ENCODE results near the gene TCF25.

The TCF25 gene

DNA sequence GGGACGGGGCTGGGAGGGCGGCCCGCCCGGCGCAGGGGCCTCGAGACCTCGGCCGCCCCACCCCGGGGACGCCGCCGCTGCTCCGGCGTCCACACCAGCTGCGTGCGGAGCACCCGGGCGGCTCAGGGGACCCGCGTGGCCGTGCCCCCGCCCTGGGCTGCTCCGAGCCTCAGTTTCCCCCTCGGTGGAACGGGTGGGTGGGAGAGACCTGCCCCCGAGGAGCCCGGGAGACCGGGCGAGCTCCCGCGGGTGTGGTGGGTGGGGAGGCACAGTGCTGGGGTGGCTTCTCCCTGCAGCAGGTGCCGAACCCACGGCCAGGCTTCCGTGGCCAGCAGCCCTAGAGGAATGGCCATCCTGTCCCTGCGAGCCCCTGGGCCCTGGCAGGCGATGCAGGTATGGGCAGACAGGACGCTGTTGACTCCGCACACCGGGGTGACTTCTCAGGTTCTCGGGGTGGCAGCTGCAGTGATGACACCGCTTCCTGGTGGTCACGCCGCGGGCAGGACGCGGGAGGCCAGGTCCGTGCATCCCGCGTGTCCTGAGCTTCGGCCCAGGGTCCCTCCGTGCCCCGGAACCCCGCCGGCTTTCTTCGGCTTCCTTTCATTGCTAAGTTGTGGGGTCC, 75.8 kb downstream of the TCF25 start:
- DNase-seq (ENCODE audit: low spot score): no peak

DNA sequence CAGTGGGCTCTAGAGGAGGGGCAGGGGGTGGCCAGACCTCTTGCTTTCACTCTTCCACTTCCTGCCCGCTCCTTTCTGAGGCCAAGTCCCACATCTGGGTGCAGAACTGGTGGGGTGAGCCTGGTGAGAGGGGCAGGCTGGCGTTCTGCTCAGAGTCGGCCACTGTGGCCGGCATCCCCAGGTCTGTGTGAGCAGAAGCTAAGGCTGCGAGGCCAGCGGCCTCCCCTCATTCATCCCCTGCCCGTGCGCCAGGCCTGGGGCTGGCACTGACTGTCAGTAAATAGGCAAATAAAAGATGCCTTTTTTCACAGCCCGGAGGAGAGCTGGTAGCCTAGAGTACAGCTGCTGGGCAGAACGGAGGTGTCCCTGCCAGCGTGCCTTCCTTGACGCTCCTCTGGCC, 76.4 kb downstream of the TCF25 start:
- DNase-seq (ENCODE audit: low spot score): no peak

DNA sequence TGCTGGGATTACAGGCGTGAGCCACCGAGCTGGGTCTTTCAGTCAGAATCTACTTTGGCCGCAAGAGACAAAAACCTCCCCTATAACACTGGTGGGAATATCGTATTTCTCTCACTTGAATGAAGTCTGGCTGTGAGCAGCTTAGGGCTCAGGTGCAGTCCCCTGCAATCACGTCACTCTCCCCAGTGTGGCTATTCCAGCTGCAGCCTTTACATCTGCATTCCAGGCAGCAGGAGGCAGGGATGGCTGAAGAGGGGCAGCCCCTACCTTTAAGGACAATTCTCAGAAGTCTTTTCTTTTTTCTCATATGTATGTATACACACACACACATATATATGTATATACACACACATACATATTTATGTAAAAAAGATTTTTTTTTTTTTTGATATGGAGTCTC, 78.1 kb downstream of the TCF25 start:
- DNase-seq (ENCODE audit: low spot score): no peak

DNA sequence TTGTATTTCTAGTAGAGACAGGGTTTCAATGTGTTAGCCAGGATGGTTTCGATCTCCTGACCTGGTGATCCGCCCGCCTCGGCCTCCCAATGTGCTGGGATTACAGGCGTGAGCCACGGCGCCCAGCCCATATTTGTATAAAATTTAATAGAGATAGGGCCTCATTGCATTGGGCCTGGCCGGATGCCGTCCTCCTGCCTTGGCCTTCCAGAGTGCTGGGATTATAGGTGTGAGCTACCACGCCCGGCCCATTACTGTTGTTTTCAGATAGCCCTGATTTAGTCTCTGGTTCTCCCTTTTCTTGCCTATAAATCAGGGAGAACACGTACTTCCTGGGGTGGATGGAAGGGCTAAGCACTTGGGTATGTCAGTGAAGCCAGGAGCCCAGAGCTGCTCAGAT, 78.7 kb downstream of the TCF25 start:
- no peak for DNase-seq (ENCODE audit: low spot score)

DNA sequence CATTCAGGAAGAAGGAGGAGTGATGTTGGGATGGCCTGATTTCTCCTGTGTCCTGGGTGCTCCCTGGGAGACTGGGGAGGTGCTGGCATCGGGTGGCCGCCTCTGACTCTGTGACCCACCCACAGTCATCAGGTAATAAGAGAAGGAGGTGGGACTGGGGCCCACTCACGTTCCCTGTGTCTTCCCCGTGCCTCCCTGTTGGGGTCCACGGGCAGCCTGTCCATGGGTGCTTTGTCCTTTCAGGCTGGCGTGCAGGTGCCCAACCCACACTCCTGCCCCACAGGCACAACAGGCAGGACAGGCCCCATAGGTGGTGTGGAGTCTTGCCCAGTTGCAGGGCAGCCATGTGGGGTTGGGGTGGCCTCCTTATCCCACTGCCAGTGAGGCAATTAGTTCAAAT, 79.2 kb downstream of the TCF25 start:
- DNase-seq (ENCODE audit: low spot score): no peak

DNA sequence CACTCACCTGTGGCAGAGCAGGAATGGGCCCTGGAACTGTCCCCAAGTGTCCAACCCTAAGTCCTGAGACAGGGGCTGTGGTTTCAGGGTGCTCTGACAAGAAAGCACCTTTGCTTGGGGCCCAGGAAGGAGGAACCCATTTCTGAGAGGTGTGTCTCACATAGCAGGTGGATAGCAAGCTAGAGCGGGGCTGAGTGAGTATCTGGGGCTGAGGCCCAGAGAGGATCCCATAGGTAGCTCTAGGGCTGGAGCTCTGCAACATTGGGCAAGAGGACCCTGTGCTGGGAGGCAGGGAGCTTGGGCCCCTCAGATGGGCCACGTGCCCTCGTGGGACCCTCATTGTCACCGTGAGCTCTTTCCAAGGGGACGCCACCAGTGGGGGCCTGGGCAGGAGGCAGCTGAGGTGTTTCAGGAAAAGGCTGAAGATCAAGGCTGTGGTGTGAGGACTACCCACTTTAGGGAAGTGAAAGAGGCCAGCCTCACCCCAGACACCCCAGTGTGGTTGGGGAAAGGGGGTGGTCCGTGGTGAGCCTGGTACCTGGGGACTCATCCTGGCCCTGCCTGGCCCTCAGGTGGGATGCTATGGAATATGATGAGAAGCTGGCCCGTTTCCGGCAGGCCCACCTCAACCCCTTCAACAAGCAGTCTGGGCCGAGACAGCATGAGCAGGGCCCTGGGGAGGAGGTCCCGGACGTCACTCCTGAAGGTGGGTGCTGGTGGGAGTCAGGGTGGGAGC, 80.4 kb downstream of the TCF25 start:
- DNase-seq (ENCODE audit: low spot score): no peak

DNA sequence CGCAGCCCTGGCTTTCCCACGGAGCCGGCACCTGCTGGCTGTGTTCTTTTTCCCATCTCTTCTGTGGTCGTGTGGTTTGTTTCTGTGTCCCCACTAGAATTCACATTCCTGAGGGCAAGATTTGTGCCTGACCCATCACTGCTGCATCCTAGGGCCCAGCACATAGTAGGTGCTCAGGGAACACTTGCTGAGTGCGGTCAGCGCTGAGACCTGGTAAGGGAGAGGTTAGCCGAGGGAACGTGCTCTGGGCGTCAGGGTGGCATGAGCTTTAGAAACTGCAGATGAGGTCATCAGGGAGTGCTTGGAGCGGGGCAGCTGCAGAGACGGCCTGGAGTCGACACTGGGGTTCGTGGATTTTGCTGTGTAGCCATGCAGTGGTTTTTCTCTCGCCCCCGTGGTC, 81.1 kb downstream of the TCF25 start:
- DNase-seq (ENCODE audit: low spot score): no peak

DNA sequence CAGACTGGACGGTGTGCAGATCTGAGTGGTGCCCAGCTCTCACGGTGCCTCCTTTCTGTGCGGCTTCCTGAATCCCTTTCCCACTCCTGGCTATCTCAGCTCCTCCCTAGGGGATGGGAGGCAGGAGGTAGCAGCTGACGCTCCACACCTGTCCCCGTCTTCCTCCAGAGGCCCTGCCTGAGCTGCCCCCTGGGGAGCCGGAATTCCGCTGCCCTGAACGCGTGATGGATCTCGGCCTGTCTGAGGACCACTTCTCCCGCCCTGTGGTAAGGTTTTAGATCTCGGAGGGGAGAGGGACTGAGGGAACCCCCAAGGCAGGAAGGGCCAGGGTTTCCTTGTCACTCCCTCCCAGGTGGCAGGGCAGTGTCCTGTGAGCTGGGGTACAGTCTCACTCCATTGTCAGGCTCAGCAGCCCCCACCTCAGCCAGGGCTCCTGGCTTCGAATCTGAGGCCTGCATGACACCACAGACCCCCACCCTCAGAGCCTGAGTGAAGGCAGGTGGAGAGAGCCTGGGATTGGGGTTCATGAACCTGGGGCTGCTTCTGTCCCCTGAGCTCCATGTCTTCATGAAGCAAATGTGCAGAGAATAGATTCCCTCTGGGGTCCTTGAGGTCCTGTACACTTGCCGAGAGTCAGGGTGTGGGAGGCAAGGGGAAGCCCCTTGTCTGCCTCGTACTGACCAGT, 81.8 kb downstream of the TCF25 start:
- no peak for DNase-seq (ENCODE audit: low spot score)

DNA sequence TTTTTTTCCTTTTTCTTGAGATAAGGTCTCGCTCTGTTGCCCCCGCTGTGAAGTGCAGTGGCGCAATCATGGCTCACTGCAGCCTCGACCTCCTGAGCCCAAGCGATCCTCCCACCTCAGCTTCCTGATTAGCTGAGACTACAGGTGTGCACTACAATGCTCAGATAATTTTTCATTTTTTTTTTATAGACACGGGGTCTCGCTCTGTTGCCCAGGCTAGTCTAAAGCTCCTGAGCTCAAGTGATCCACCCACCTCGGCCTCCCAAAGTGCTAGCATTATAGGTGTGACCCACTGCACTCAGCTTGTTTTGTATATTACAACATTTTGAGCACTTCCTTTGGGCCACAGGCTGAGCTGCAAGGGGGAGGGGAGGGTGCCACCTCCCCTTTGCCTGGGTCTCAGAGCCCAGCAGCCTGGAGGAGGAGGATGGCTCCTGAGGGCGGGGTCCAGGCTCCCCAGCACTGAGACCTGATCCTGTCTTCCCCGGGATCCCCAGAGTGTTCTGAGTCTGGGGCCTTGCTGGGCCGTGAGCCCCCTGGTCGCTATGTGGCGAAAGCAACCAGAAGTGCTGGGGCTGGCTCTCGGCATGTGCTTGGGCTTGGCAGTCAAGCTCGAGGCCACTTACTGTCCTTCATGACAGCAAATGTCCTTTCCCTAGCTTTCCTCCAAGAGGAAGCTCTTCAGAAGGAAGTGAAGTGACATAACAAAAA, 83.3 kb downstream of the TCF25 start:
- no peak for DNase-seq (ENCODE audit: low spot score)

DNA sequence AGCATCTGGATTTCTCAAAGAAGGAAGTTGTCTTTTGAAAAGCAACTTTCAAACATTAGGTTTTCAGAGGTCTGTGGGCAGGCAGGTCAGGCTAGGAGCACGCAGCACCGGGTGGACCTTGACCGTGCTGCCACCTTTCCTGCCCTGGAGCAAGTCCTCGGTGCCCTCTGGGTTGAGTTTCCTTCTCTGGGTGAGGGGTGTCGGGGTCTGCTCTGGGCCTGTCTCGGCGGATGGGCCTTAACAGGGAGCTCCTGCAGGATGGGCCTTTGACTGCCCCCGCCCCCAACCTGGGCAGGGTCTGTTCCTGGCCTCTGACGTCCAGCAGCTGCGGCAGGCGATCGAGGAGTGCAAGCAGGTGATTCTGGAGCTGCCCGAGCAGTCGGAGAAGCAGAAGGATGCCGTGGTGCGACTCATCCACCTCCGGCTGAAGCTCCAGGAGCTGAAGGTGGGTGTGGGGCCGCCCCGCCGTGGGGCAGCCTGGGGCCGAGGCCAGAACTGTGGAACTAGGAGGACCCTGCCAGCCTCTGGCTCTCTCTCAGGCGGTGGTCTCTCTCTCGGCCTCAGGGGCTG, 83.9 kb downstream of the TCF25 start:
- no peak for DNase-seq (ENCODE audit: low spot score)

DNA sequence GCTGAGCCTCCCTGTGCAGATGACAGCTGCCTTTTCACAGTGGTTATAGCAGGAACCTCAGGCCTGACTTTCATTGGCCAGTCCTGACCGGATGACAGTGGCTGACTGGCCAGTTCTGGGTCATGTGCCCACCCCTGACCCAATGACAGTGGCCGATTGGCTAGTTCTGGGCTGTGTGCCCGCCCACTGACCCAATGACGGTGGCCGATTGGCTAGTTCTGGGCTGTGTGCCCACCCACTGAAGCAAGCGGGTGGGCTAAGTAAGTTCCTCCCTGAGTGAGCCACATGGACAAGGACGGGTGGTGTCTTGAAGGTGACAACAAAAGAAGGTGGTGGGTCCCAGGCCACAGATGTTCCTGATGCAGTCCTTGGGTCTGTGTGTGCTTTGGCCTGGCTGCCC, 84.7 kb downstream of the TCF25 start:
- DNase-seq (ENCODE audit: low spot score): no peak

DNA sequence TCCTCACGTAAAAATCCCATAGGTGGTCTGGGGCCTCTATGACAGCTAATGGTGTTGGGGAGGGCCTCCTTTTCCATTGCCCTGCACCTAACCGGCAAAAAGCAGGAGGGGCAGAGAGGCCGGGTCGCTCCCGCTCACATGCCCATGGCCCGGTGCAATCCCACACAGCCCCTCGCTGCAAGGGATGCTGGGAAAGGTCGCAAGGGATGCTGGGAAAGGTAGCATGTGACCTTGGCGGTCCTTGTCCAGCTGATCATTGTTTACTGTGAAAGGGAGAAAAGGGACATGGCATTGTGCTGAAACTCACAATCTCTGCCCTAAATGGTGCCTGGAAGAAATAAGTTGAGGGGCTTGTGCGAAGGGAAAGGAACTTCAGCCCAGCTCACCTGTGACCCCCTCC, 85.2 kb downstream of the TCF25 start:
- DNase-seq (ENCODE audit: low spot score): no peak

DNA sequence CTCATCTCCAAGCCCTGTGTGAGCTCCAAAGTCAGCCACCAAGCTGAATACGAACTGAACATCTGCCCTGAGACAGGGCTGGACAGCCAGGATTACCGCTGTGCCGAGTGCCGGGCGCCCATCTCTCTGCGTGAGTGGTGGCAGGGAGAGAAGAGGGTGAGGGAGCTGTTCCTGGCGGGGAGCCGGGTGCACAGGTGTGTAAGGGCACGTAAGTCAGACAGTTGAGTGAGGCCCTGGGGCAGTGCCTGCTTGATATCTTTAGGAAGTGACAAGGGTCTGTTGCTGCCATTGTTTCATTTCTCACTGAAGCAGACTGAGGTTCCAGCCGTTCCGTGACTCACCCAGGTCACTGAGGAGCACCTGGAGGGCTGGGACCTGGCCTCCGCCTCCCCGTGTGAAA, 87.6 kb downstream of the TCF25 start:
- DNase-seq (ENCODE audit: low spot score): no peak
